HEK293T (cell line): ENCODE measurements around the gene DHRSX.

Experiments used
- BHLHE40 ChIP-seq: fragments of 450-650 bp; IDR thresholded peaks from 2 replicates; pipeline ENCODE4 v1.6.1; 2016; ENCODE audit warnings: mild to moderate bottlenecking, moderate library complexity, borderline replicate concordance
- ELF4 ChIP-seq: fragments of 450-650 bp; IDR thresholded peaks from 2 replicates; pipeline ENCODE4 v1.6.1; 2017; ENCODE audit warnings: antibody characterized with exemption
- TF ChIP-seq, protein P1 (sequence below): fragments of 450-650 bp; IDR thresholded peaks from 2 replicates; pipeline ENCODE4 v1.6.1; 2016

DNA sequence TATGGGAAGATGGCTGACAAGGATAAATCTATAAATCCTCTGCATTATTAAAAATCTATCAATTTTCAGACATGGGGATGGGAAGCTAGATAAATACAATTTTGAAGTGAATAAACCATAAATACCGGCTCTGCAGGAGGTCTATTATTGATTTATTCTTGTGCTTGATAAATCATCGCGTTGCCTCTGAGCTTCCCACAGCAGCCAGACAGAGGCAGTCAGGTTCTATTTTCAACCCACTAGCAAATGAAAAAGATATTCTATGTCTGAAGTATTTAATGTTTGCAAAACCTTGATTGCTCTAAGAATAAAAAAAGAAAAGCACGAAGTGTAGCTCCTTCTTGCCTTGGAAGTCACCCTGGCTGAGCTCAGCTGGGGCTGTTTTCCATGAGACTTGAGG is 216.2 kb downstream of the DHRSX start:
- TF ChIP-seq, protein P1, sequence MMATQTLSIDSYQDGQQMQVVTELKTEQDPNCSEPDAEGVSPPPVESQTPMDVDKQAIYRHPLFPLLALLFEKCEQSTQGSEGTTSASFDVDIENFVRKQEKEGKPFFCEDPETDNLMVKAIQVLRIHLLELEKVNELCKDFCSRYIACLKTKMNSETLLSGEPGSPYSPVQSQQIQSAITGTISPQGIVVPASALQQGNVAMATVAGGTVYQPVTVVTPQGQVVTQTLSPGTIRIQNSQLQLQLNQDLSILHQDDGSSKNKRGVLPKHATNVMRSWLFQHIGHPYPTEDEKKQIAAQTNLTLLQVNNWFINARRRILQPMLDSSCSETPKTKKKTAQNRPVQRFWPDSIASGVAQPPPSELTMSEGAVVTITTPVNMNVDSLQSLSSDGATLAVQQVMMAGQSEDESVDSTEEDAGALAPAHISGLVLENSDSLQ = no peak
- TF ChIP-seq ELF4 = no peak
- TF ChIP-seq BHLHE40 = no peak
